GM08714 (cell line): ENCODE measurements around the gene PLEKHA1.

Experiments used
- H3K4me3 ChIP-seq: fragments of 200-500 bp; sonication (Bioruptor generic); 2 replicates; pipeline ENCODE4 v1.5.1; 2014; ENCODE audit warnings: mild to moderate bottlenecking, low read length, inconsistent platforms
- ZNF274 ChIP-seq: IDR thresholded peaks from 2 replicates; pipeline ENCODE4 v1.6.1; 2012; ENCODE audit warnings: mild to moderate bottlenecking, low read depth, low read length

Gene PLEKHA1

GRCh38 chr10:122463466-122464249, 89.2 kb downstream of the PLEKHA1 start:
- TF ChIP-seq ZNF274: no peak
- H3K4me3 ChIP-seq: no peak overlapping the region

GRCh38 chr10:122464250-122464510, 89.7 kb downstream of the PLEKHA1 start:
- TF ChIP-seq ZNF274: no peak
- H3K4me3 ChIP-seq: no peak overlapping the region

- H3K4me3 ChIP-seq: no peak overlapping the region
- no peak for TF ChIP-seq ZNF274
Observed at GRCh38 chr10:122464586-122464985, 90.1 kb downstream of the PLEKHA1 start.

GRCh38 chr10:122465401-122466040, 91.0 kb downstream of the PLEKHA1 start:
- no peak for TF ChIP-seq ZNF274
- H3K4me3 ChIP-seq: no peak overlapping the region

- H3K4me3 ChIP-seq: no peak overlapping the region
- no peak for TF ChIP-seq ZNF274
Observed at GRCh38 chr10:122466951-122467381, 92.5 kb downstream of the PLEKHA1 start.

DNA sequence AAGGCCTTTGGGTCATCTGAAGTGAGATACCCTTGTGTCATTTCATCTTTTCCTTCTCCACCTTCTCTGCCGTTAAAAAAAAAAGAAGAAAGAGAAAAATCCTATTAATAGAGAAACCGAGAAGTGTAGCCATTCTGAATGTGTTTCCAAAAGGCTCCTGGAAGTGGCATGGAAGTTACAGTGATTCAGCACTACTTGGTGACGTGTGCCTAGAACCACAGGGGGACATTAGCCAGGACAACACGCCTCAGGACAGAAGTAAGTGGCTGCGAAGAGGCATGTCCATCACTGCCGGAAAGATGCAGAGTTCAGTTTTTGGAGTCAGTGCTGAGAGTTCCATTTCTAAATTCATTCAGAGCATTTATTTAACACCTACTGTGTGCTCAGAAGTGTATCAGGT, 93.2 kb downstream of the PLEKHA1 start:
- TF ChIP-seq ZNF274: no peak
- no peak overlapping the region for H3K4me3 ChIP-seq

DNA sequence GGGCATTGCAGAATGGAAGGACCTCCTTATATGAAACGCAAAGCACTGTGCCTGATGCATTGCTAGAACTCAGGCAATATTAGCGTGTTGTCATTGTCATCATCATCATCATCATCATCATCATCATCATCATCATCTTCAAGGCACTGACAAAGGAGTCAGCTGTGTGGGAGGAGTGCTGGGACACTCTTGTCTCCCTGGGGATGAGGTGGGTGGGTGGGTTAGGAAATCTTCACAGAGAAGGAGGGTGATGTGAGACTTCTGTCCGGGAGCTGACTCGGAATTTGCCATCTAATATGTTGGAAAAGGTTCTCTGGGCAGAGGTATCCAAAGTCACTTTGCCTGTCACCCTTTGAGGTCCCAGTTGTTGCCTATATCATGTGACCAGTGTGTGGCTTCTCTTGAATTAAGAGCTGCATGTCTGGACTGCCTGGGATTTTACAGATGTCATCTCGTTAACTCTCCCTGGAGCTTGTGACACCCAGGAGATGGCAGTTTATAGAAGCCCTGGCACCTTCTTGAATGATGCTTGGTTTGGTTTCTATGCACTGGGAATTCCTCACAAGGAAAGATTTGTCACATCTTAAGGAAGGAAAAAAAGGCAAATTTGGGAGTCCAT, 93.9 kb downstream of the PLEKHA1 start:
- TF ChIP-seq ZNF274: no peak
- H3K4me3 ChIP-seq: no peak overlapping the region

GRCh38 chr10:122468926-122469781, 94.6 kb downstream of the PLEKHA1 start:
- TF ChIP-seq ZNF274: no peak
- no peak overlapping the region for H3K4me3 ChIP-seq

GRCh38 chr10:122469848-122470247, 95.3 kb downstream of the PLEKHA1 start:
- no peak overlapping the region for H3K4me3 ChIP-seq
- no peak for TF ChIP-seq ZNF274

GRCh38 chr10:122471531-122472177, 97.1 kb downstream of the PLEKHA1 start:
- H3K4me3 ChIP-seq: no peak overlapping the region
- no peak for TF ChIP-seq ZNF274

DNA sequence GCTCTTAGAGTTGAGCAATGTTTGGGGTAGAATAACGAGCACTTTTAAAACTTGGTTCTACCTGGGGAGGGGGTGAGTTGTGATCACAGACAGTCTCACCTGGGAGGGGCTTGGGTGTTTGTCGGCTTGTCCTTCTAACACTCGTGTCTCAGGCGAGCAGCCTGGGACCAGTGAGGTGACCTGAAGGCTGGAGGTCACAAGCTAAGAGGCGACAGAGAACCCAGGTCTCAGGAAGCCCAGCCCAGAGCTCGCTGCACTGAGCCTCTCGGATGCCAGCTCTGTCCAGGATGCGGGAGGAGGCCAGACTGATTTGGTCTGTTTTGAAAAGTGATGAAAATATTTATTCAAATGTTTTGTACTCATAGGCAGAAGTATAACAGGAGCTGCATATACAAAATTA, 98.6 kb downstream of the PLEKHA1 start:
- H3K4me3 ChIP-seq: no peak overlapping the region
- no peak for TF ChIP-seq ZNF274

DNA sequence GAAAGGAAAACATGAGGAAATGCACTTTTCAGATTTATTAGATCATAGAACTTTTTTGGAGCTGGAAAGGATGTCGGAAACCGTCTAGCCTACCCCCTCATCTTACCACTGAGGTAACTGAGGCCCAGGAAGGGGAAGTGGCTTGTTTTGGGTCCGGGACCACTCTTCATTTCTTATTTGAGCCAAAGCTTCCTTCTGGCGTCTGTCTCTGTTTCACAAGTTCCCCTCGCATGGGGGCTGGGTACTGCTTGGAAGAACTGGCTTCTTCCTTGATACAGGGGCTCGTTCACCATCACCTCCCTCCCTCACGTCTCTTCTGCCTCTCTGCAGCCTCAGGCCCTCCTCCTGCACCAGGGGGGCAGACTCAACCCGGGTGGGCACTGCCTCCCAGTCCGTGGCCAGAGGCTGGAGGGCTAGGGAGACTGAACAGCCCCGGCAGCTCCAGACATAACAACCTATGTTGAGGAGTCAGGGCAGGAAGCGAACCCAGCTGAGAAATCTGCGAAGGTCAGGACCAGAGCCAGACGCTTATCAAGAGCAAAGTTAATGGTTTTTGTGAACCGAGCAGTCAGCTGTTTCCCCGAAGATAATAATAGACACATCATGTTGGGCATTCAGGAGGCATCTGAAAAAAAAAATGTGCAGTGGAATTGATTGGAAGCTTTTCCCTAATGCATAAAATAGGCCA, 99.8 kb downstream of the PLEKHA1 start:
- H3K4me3 ChIP-seq: no peak overlapping the region
- no peak for TF ChIP-seq ZNF274

- H3K4me3 ChIP-seq: no peak overlapping the region
- TF ChIP-seq ZNF274: no peak
Observed at GRCh38 chr10:122475100-122475499, 100.6 kb downstream of the PLEKHA1 start.
